ENCODE results near the gene DZIP3. TPM values are rescaled to one million over a fixed set of nuclear protein-coding genes. Genes with fewer than 3 reads are reported as not detected.

Gene DZIP3
- polyA plus RNA-seq, 1 donor (not counting 4 experiments of a cell fraction or from before 2014, with no cell fraction given), result 3.9 TPM

- DNase-seq (ENCODE audit: low read depth, low spot score) (no peak), FAIRE-seq (no peak)
- TF ChIP-seq EZH2 (IDR thresholded peaks at IDR 0.05; ENCODE audit: low read length) (no peak), CTCF (optimal IDR thresholded peaks at IDR 0.05 in 1 of 3, IDR thresholded peaks at IDR 0.05 in 1 of 3, conservative IDR thresholded peaks at IDR 0.05 in 1 of 3; ENCODE audit: extremely low read depth in 1 of 3, insufficient read depth in 2 of 3, low read length in 3 of 3) (no peak)
- Histone ChIP-seq H3K9me3 (ENCODE audit: control insufficient read depth, low read depth, low read length) (no peaks in the 10 kb centered on the region), H3K36me3 (ENCODE audit: control insufficient read depth in 2 of 2, extremely low read depth in 1 of 2, insufficient read depth in 2 of 2, low read length in 2 of 2) (no peaks in the 10 kb centered on the region), H3K9ac (ENCODE audit: control insufficient read depth, extremely low read depth, insufficient read depth, low read length) (no peak overlapping the region), H3K4me2 (ENCODE audit: control insufficient read depth, extremely low read depth, insufficient read depth, low read depth, low read length) (no peak overlapping the region), H3K27me3 (ENCODE audit: control insufficient read depth, extremely low read depth, insufficient read depth, low read length) (no peaks in the 10 kb centered on the region), H3K4me3 (ENCODE audit: control insufficient read depth in 2 of 3, extremely low read depth in 1 of 3, insufficient read depth in 2 of 3, low read depth in 1 of 3, low read length in 3 of 3) (no peak overlapping the region), H3K79me2 (ENCODE audit: control insufficient read depth, insufficient read depth, low read length) (no peaks in the 10 kb centered on the region), H4K20me1 (ENCODE audit: control insufficient read depth, extremely low read depth, insufficient read depth, low read length) (no peaks in the 10 kb centered on the region), H3K9me1 (ENCODE audit: control insufficient read depth, extremely low read depth, insufficient read depth, low read length) (no peaks in the 10 kb centered on the region), H3K4me1 (ENCODE audit: control insufficient read depth, extremely low read depth, insufficient read depth, low read length) (no peaks in the 10 kb centered on the region), H3K27ac (ENCODE audit: control insufficient read depth, insufficient read depth, low read length) (no peak overlapping the region), H2AFZ (ENCODE audit: control insufficient read depth, low read length) (no peak overlapping the region)
- dilution Hi-C loops (cut with MboI; ENCODE audit: extremely low pct_ligation_motif_present, low sequenced_read_pairs), result no loop called here
Observed at GRCh38 chr3:108719178-108719806, 129.8 kb downstream of the DZIP3 start.

DNA sequence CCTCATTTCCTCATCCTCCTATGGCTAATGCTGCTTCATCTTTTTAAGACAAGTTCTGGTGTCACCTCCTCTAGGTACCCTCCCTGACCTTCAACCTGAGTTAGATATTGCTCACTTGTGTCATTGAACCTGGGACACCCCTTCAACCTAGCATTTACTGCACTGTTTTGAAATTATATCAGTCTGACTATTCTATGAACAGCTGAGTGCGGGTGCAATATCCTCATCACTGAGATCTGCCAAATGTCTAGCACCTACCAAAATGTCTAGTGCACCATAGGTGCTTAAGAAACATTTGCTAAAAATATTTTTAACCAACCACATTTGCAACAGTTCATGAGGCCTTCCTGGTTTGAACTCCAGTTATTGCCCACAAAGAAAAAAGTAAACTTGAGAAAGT is 133.2 kb downstream of the DZIP3 start:
- dilution Hi-C loops (cut with MboI; ENCODE audit: extremely low pct_ligation_motif_present, low sequenced_read_pairs), result no loop called here
- H3K4me3 ChIP-seq (ENCODE audit: control insufficient read depth in 2 of 3, extremely low read depth in 1 of 3, insufficient read depth in 2 of 3, low read depth in 1 of 3, low read length in 3 of 3), result no peak overlapping the region
- no peak overlapping the region for H2AFZ ChIP-seq (ENCODE audit: control insufficient read depth, low read length)
- no peak overlapping the region for H3K4me2 ChIP-seq (ENCODE audit: control insufficient read depth, extremely low read depth, insufficient read depth, low read depth, low read length)
- DNase-seq (ENCODE audit: low read depth, low spot score) (no peak), FAIRE-seq (no peak)
- H3K79me2 ChIP-seq (ENCODE audit: control insufficient read depth, insufficient read depth, low read length), result no peaks in the 10 kb centered on the region
- no peaks in the 10 kb centered on the region for H3K27me3 ChIP-seq (ENCODE audit: control insufficient read depth, extremely low read depth, insufficient read depth, low read length)
- no peak overlapping the region for H3K27ac ChIP-seq (ENCODE audit: control insufficient read depth, insufficient read depth, low read length)
- H3K9ac ChIP-seq (ENCODE audit: control insufficient read depth, extremely low read depth, insufficient read depth, low read length), result no peak overlapping the region
- no peak for TF ChIP-seq EZH2 (IDR thresholded peaks at IDR 0.05; ENCODE audit: low read length)
- no peak for TF ChIP-seq CTCF (optimal IDR thresholded peaks at IDR 0.05 in 1 of 3, IDR thresholded peaks at IDR 0.05 in 1 of 3, conservative IDR thresholded peaks at IDR 0.05 in 1 of 3; ENCODE audit: extremely low read depth in 1 of 3, insufficient read depth in 2 of 3, low read length in 3 of 3)
- no peaks in the 10 kb centered on the region for H3K36me3 ChIP-seq (ENCODE audit: control insufficient read depth in 2 of 2, extremely low read depth in 1 of 2, insufficient read depth in 2 of 2, low read length in 2 of 2)
- H3K4me1 ChIP-seq (ENCODE audit: control insufficient read depth, extremely low read depth, insufficient read depth, low read length), result no peaks in the 10 kb centered on the region
- no peaks in the 10 kb centered on the region for H4K20me1 ChIP-seq (ENCODE audit: control insufficient read depth, extremely low read depth, insufficient read depth, low read length)
- H3K9me3 ChIP-seq (ENCODE audit: control insufficient read depth, low read depth, low read length), result no peaks in the 10 kb centered on the region
- no peaks in the 10 kb centered on the region for H3K9me1 ChIP-seq (ENCODE audit: control insufficient read depth, extremely low read depth, insufficient read depth, low read length)

Measured in keratinocyte (primary cell).